ENCODE data around the gene FOXL3.

DNA sequence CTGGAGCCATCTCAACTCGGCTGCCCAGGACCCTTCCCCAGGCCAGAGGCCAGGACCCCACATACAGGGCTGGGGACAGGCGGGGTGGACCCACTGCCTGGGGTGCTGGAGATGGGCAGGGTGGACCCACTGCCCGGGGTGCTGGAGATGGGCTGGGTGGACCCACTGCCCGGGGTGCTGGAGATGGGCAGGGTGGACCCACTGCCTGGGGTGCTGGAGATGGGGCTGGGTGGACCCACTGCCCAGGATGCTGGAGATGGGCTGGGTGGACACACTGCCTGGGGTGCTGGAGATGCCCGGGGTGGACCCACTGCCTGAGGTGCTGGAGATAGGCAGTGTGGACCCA, 32.4 kb upstream of the FOXL3 start:
- TF ChIP-seq, protein P1, sequence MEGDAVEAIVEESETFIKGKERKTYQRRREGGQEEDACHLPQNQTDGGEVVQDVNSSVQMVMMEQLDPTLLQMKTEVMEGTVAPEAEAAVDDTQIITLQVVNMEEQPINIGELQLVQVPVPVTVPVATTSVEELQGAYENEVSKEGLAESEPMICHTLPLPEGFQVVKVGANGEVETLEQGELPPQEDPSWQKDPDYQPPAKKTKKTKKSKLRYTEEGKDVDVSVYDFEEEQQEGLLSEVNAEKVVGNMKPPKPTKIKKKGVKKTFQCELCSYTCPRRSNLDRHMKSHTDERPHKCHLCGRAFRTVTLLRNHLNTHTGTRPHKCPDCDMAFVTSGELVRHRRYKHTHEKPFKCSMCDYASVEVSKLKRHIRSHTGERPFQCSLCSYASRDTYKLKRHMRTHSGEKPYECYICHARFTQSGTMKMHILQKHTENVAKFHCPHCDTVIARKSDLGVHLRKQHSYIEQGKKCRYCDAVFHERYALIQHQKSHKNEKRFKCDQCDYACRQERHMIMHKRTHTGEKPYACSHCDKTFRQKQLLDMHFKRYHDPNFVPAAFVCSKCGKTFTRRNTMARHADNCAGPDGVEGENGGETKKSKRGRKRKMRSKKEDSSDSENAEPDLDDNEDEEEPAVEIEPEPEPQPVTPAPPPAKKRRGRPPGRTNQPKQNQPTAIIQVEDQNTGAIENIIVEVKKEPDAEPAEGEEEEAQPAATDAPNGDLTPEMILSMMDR (IDR thresholded peaks at IDR 0.05), result no peak
- no peak for TF ChIP-seq POLR2A (IDR thresholded peaks at IDR 0.05; ENCODE audit: low read depth)
- no peak for TF ChIP-seq POLR2AphosphoS5 (IDR thresholded peaks at IDR 0.05)
- no peak for TF ChIP-seq EP300 (IDR thresholded peaks at IDR 0.05)
